ENCODE results near the gene NUDT11.
"Not testable (repeated sequence)": the region's sequence is repeated elsewhere in the genome, so short reads cannot be mapped to it uniquely, and the experiment has no call there.

Gene NUDT11

GRCh38 chrX:51496501-51497291 lies at the start of gene NUDT11:
NUDT11 (minus strand) TSS chrX:51496592; CDS start chrX:51496444, 148 bp downstream.
- DNase-seq, result peak; percentile 0 to 31

- DNase-seq, result no peak
Measured at GRCh38 chrX:51520393-51520792, 24.0 kb upstream of the NUDT11 start.

GRCh38 chrX:51519131-51519530 lies 22.7 kb upstream of the NUDT11 start:
- DNase-seq, result not testable (repeated sequence)

GRCh38 chrX:51507551-51507950 lies 11.2 kb upstream of the NUDT11 start:
- no peak for DNase-seq

GRCh38 chrX:51495701-51496488 lies 497 bp downstream of the NUDT11 start:
- not testable (repeated sequence) for DNase-seq

- DNase-seq, result no peak
Measured at GRCh38 chrX:51494409-51494808, 2.0 kb downstream of the NUDT11 start.

GRCh38 chrX:51487960-51488267 lies 8.5 kb downstream of the NUDT11 start:
- DNase-seq, result no peak

GRCh38 chrX:51484616-51485015 lies 11.8 kb downstream of the NUDT11 start:
- DNase-seq, result no peak

- DNase-seq, result not testable (repeated sequence)
Measured at GRCh38 chrX:51482411-51482810, 14.0 kb downstream of the NUDT11 start.

GRCh38 chrX:51476930-51477329 lies 19.5 kb downstream of the NUDT11 start:
- no peak for DNase-seq

- no peak for DNase-seq
Measured at GRCh38 chrX:51463322-51463721, 33.1 kb downstream of the NUDT11 start.

GRCh38 chrX:51461053-51462044 lies 35.0 kb downstream of the NUDT11 start:
- peak in 1 of 2 experiments; percentile 7 for DNase-seq

- peak in 1 of 2 experiments; percentile 0 for DNase-seq
Measured at GRCh38 chrX:51459125-51459524, 37.3 kb downstream of the NUDT11 start.

GRCh38 chrX:51456814-51457213 lies 39.6 kb downstream of the NUDT11 start:
- DNase-seq, result no peak

GRCh38 chrX:51456246-51456645 lies 40.1 kb downstream of the NUDT11 start:
- no peak for DNase-seq

GRCh38 chrX:51440365-51440764 lies 56.0 kb downstream of the NUDT11 start:
- no peak for DNase-seq

Data from SW 1271 (cell line).